Measurements from ENCODE around the gene GTF2F1. TPM values are rescaled to one million over a fixed set of nuclear protein-coding genes. Genes with fewer than 3 reads are reported as not detected.

Gene GTF2F1
- total RNA-seq, 1 experiment from 2014 or later = 89.4 TPM

- TF ChIP-seq EZH2 (IDR thresholded peaks at IDR 0.05; ENCODE audit: low read length, unreplicated experiment) (no peak), EZH2phosphoT487 (IDR thresholded peaks at IDR 0.05; ENCODE audit: borderline replicate concordance, low read length) (no peak), CTCF (conservative IDR thresholded peaks at IDR 0.05; ENCODE audit: low read depth, low read length) (no peak)
- intact Hi-C loops (cut with micrococcal nuclease) = no loop called here
- peaks cover 39% of the 10 kb centered on the region for H3K36me3 ChIP-seq (ENCODE audit: low read depth, low read length)
- H3K4me2 ChIP-seq (ENCODE audit: low read length) = peak overlapping the region; percentile 98
- H3F3A ChIP-seq (ENCODE audit: low read length, unreplicated experiment) = no peaks in the 10 kb centered on the region
- H3K27me3 ChIP-seq (ENCODE audit: low read length) = no peaks in the 10 kb centered on the region
- no peak overlapping the region for H2AFZ ChIP-seq (ENCODE audit: low read length)
- DNase-seq (peak; percentile 50), ATAC-seq (no peak)
- no peak overlapping the region; the same call in 1 of the 2 replicates for H3K27ac ChIP-seq (ENCODE audit: low read length)
- peak overlapping the region; percentile 82 for H3K4me3 ChIP-seq (ENCODE audit: low read length)
- CTCF ChIA-PET = no interaction called here
- H3K4me1 ChIP-seq (ENCODE audit: insufficient read depth, low read length) = peaks cover 17% of the 10 kb centered on the region; the same call in 1 of the 2 replicates
- H3K9me2 ChIP-seq (replicated peaks; ENCODE audit: low read length) = no peaks in the 10 kb centered on the region
- peak overlapping the region; percentile 92 for H3K9ac ChIP-seq (ENCODE audit: low read length)
- BruUV-seq (replicated peaks) = TSS peak; percentile 45
- no peaks in the 10 kb centered on the region for H3K9me3 ChIP-seq (ENCODE audit: low read length)
- H3K79me2 ChIP-seq (ENCODE audit: low read length) = peaks cover 53% of the 10 kb centered on the region
- H4K20me1 ChIP-seq (ENCODE audit: low read length) = peaks cover 52% of the 10 kb centered on the region
- POLR2A ChIA-PET (ENCODE audit: unreplicated experiment) = no interaction called here
These were observed 30.7 kb upstream of the GTF2F1 start for GRCh38 chr19:6423499-6424194.

GRCh38 chr19:6421075-6422014 lies 28.4 kb upstream of the GTF2F1 start:
- Histone ChIP-seq H2AFZ (ENCODE audit: low read length) (no peak overlapping the region), H3K36me3 (ENCODE audit: low read depth, low read length) (peaks cover 62% of the 10 kb centered on the region), H3F3A (ENCODE audit: low read length, unreplicated experiment) (no peaks in the 10 kb centered on the region), H3K4me2 (ENCODE audit: low read length) (no peak overlapping the region), H3K9me3 (ENCODE audit: low read length) (no peaks in the 10 kb centered on the region), H3K27me3 (ENCODE audit: low read length) (no peaks in the 10 kb centered on the region), H3K79me2 (ENCODE audit: low read length) (peaks cover 53% of the 10 kb centered on the region), H3K4me1 (ENCODE audit: insufficient read depth, low read length) (peaks cover 17% of the 10 kb centered on the region; the same call in 1 of the 2 replicates), H3K9ac (ENCODE audit: low read length) (no peak overlapping the region), H4K20me1 (ENCODE audit: low read length) (peaks cover 61% of the 10 kb centered on the region), H3K9me2 (replicated peaks; ENCODE audit: low read length) (no peaks in the 10 kb centered on the region), H3K4me3 (ENCODE audit: low read length) (no peak overlapping the region), H3K27ac (ENCODE audit: low read length) (no peak overlapping the region)
- ChIA-PET POLR2A (ENCODE audit: unreplicated experiment) (no interaction called here), CTCF (interaction anchor here (0.5 kb wide), 1 partner anchor 648 kb away, joined by 3 read pairs; the partner anchor contains the start of gene ZNF557)
- BruUV-seq (replicated peaks) = no TSS peak
- intact Hi-C loops (cut with micrococcal nuclease) = no loop called here
- DNase-seq (no peak), ATAC-seq (no peak)
- no peak for TF ChIP-seq EZH2phosphoT487 (IDR thresholded peaks at IDR 0.05; ENCODE audit: borderline replicate concordance, low read length)
- TF ChIP-seq CTCF (conservative IDR thresholded peaks at IDR 0.05; ENCODE audit: low read depth, low read length) = no peak
- TF ChIP-seq EZH2 (IDR thresholded peaks at IDR 0.05; ENCODE audit: low read length, unreplicated experiment) = no peak
